Choroid plexus epithelial cell (primary cell): ENCODE data around the gene CDK12.

ENCODE experiments used
- DNase-seq: peaks from one replicate; pipeline ENCODE4 v3.0.0-alpha.2; 2010; ENCODE audit warnings: low read depth
- H3K4me3 ChIP-seq: 2 replicates; pipeline ENCODE4 v1.5.1; 2011; ENCODE audit warnings: low read depth, mild to moderate bottlenecking, control low read depth, low read length, moderate library complexity
- CTCF ChIP-seq: conservative IDR thresholded peaks from 2 replicates; pipeline ENCODE4 v1.5.1; 2011; ENCODE audit warnings: low read depth, mild to moderate bottlenecking, control low read depth, inconsistent platforms, low read length, moderate library complexity

Gene CDK12

GRCh38 chr17:39562976-39563375, 101.7 kb downstream of the CDK12 start:
- H3K4me3 ChIP-seq, result no peak overlapping the region
- TF ChIP-seq CTCF, result no peak
- peak; percentile 14 for DNase-seq

- no peak overlapping the region for H3K4me3 ChIP-seq
- no peak for DNase-seq
- TF ChIP-seq CTCF, result no peak
Measured at GRCh38 chr17:39563476-39563875, 102.2 kb downstream of the CDK12 start.

- TF ChIP-seq CTCF, result no peak
- no peak for DNase-seq
- no peak overlapping the region for H3K4me3 ChIP-seq
Measured at GRCh38 chr17:39564211-39564848, 103.0 kb downstream of the CDK12 start.

DNA sequence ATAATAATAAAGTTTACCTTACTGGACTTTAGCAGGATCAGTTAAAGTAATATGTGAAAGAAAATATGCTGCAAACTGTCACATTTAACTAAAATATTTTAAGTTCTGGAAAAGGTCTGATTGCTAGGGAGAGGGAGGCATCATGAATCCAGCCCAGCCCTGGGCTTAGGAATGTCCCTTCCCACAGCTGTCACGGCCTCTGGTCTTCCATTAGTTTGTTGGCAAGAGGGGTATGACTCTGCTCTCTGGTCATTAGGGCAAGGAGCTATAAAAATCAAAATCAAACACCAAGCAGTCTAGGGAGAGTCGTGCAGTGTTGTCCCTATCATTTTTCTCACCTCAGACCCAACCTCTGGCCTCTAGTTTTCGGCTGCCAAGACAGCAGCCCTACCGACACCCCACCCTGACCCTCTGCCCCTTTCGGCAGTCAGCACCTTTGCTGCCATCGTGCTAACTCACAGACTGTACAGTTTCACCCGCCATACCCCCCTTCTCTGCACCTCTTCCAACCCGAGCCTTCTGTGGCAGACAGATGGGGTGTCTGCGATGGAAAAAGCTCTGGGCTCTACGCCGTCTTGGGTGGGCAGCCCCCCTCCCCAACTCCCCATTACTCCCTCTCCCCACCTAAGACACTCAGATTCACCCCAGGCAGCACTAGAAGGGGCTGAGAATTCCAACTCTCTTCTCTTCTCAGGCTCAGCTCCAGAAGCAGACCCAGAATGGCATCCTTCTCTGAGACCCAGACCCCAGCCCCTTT, 105.0 kb downstream of the CDK12 start:
- H3K4me3 ChIP-seq, result no peak overlapping the region
- no peak for TF ChIP-seq CTCF
- no peak for DNase-seq

GRCh38 chr17:39568702-39569101, 107.4 kb downstream of the CDK12 start:
- no peak for DNase-seq
- no peak for TF ChIP-seq CTCF
- no peak overlapping the region for H3K4me3 ChIP-seq

DNA sequence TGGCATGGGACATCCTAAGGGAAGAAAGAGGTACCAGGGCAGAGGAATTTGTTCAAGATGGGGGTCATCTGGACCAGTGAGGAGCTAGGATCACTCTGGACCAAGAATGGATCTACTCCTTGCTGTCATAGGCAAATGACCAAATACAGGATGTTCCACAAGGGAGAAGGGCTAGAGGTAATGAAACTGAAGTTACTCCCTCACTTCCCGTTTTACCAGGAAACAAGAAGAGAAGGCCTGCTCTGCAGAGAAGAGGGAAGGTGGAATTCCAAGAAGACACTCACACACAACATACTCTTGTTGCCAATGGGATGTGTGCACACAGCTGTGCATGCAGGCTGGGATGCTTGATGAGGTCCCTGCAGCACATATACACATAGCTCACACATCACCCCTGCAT, 107.8 kb downstream of the CDK12 start:
- H3K4me3 ChIP-seq, result no peak overlapping the region
- no peak for TF ChIP-seq CTCF
- DNase-seq, result no peak

GRCh38 chr17:39572121-39572520, 110.8 kb downstream of the CDK12 start:
- TF ChIP-seq CTCF, result no peak
- H3K4me3 ChIP-seq, result no peak overlapping the region
- DNase-seq, result no peak
